ENCODE measurements around the gene NMNAT2. TPM values are rescaled to one million over a fixed set of nuclear protein-coding genes. Genes with fewer than 3 reads are reported as not detected.
A peak's percentile ranks its signal among the peaks of the same experiment; 100 is the strongest.

Gene NMNAT2
- total and polyA plus RNA-seq, 2 of the 13 experiments (the other 11 are each of a cell fraction or from before 2014, with no cell fraction given): not detected

DNA sequence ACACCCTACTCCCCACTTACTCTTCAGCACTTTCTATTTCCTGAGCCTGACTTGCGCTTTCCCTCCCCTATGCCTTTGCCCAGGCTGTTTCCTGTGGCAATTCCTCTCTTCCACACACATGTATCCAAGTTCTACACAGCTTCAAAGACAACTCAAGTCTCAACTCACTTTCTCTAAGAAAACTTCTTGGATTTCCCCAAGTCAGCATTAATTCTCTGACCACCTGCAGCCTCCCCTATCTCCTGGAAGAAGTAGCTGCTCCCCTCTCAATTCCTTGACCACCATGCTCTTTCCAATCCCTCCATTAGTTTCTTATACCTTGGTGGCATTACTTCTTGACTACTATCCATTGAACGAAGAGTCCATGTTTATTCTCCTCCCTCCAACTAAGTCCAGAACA lies 42.8 kb downstream of the NMNAT2 start:
- Histone ChIP-seq H3K27ac (ENCODE audit: extremely low read length, insufficient read depth, low read length) (no peak overlapping the region), H3K9me3 (ENCODE audit: low read length) (no peaks in the 10 kb centered on the region), H3K4me3 (replicated peaks in 1 of 3; ENCODE audit: insufficient read depth in 1 of 3, low read depth in 2 of 3, low read length in 3 of 3) (no peak overlapping the region), H4K20me1 (ENCODE audit: insufficient read depth, low read length) (no peaks in the 10 kb centered on the region), H3K36me3 (replicated peaks in 1 of 2; ENCODE audit: control insufficient read depth in 1 of 2, insufficient read depth in 2 of 2, low read length in 2 of 2) (no peaks in the 10 kb centered on the region), H3K4me1 (ENCODE audit: insufficient read depth, low read length) (no peaks in the 10 kb centered on the region; the same call in 1 of the 2 replicates), H3K27me3 (ENCODE audit: control insufficient read depth in 1 of 2, insufficient read depth in 2 of 2, low read length in 2 of 2) (no peaks in the 10 kb centered on the region), H2AFZ (ENCODE audit: low read length) (no peak overlapping the region), H3K79me2 (ENCODE audit: insufficient read depth, low read length) (no peaks in the 10 kb centered on the region), H3K9ac (ENCODE audit: insufficient read depth, low read depth, low read length) (no peak overlapping the region), H3K4me2 (ENCODE audit: low read depth, low read length) (no peak overlapping the region)
- TF ChIP-seq ELF1 (CRISPR knock-in tag; IDR thresholded peaks at IDR 0.05) (no peak), CAMTA2 (CRISPR knock-in tag; IDR thresholded peaks at IDR 0.05; ENCODE audit: borderline replicate concordance) (no peak), RELA (CRISPR knock-in tag; IDR thresholded peaks at IDR 0.05) (no peak), MAFF (IDR thresholded peaks at IDR 0.05; ENCODE audit: low read depth, low read length) (peak; percentile 80), MAFK (conservative IDR thresholded peaks at IDR 0.05 in 1 of 2, IDR thresholded peaks at IDR 0.05 in 1 of 2; ENCODE audit: low read length in 2 of 2) (peak; percentile 76 to 86)
- TF ChIP-seq, protein P1, sequence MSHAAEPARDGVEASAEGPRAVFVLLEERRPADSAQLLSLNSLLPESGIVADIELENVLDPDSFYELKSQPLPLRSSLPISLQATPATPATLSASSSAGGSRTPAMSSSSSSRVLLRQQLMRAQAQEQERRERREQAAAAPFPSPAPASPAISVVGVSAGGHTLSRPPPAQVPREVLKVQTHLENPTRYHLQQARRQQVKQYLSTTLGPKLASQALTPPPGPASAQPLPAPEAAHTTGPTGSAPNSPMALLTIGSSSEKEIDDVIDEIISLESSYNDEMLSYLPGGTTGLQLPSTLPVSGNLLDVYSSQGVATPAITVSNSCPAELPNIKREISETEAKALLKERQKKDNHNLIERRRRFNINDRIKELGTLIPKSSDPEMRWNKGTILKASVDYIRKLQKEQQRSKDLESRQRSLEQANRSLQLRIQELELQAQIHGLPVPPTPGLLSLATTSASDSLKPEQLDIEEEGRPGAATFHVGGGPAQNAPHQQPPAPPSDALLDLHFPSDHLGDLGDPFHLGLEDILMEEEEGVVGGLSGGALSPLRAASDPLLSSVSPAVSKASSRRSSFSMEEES (CRISPR knock-in tag; IDR thresholded peaks at IDR 0.05): no peak
- TF ChIP-seq, protein P2, sequence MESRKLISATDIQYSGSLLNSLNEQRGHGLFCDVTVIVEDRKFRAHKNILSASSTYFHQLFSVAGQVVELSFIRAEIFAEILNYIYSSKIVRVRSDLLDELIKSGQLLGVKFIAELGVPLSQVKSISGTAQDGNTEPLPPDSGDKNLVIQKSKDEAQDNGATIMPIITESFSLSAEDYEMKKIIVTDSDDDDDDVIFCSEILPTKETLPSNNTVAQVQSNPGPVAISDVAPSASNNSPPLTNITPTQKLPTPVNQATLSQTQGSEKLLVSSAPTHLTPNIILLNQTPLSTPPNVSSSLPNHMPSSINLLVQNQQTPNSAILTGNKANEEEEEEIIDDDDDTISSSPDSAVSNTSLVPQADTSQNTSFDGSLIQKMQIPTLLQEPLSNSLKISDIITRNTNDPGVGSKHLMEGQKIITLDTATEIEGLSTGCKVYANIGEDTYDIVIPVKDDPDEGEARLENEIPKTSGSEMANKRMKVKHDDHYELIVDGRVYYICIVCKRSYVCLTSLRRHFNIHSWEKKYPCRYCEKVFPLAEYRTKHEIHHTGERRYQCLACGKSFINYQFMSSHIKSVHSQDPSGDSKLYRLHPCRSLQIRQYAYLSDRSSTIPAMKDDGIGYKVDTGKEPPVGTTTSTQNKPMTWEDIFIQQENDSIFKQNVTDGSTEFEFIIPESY (CRISPR knock-in tag; IDR thresholded peaks at IDR 0.05): no peak
- TF ChIP-seq, protein P3, sequence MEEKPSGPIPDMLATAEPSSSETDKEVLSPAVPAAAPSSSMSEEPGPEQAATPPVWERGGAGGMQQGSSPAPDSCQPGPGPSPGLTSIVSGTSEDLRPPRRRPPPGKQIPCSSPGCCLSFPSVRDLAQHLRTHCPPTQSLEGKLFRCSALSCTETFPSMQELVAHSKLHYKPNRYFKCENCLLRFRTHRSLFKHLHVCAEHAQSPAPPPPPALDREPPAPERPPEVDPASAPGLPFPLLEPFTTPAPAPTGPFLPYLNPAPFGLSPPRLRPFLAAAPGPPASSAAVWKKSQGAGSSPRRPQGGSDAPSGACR (CRISPR knock-in tag; IDR thresholded peaks at IDR 0.05): no peak
- DNase-seq (ENCODE audit: low spot score): no peak
- in situ Hi-C loops (cut with HindIII; ENCODE audit: extremely low pct_ligation_motif_present, low pct_unique_long_range_greater_than_20kb) (no loop called here), intact Hi-C loops (cut with micrococcal nuclease; ENCODE audit: unreplicated experiment) (no loop called here)
- no peak for ATAC-seq
- BruUV-seq (replicated peaks): no TSS peak
- ChIA-PET POLR2A (no interaction called here), CTCF (ENCODE audit: low intra/inter-chr PET ratio, low total read pairs) (no interaction called here)
- WGBS (ENCODE audit: low lambda C conversion rate): 11% methylated on average over 2 of the region's 2 CpGs
- no peak for FAIRE-seq

All from HepG2 (cell line).